ENCODE measurements around the gene EPB41L1. TPM values are rescaled to one million over a fixed set of nuclear protein-coding genes. Genes with fewer than 3 reads are reported as not detected.

Gene EPB41L1
- total RNA-seq, 4 donors from 2014 or later, result 27.7 to 53.8 (median 34.4) TPM

DNA sequence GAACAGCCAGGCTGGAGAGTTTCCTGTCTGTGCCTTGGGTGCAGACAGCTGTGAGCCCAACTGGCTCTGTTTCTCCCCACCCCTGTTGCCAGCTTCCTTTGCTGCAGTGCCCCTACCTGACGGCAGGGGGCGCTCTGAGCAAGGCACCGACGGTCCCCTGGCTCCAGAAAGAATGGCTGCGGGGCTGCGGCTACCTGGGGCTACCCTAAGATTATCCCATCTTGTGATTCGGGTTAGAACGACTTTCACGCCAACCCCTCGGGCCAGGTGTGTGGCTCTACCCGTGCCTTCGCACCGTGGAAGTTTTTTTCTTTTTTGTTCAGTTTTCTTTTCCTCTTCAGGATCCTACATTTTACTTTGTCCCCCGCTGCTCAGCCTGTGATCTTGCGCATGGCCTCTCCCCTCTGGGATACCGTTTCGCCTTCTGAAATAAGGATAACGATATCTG, 48.4 kb downstream of the EPB41L1 start:
- peak; percentile 91 for DNase-seq (ENCODE audit: extremely low spot score)
- no peaks in the 10 kb centered on the region for H3K9me3 ChIP-seq
- no peak overlapping the region for H3K4me3 ChIP-seq
- H3K36me3 ChIP-seq, result peaks cover 0 to 49% (median 20%) of the 10 kb centered on the region in 4 donors
- no peaks in the 10 kb centered on the region for H3K27me3 ChIP-seq
- whole genome bisulfite sequencing, result 41% methylated on average over 18 of the region's 18 CpGs
- intact Hi-C loops (cut with DNase I), result loop anchor here (2.0 kb wide), 1 partner anchor 236 kb away; no protein-coding TSS in a partner anchor
- H3K27ac ChIP-seq (replicated peaks in 1 of 4), result no peak overlapping the region
- TF ChIP-seq POLR2AphosphoS5 (IDR thresholded peaks at IDR 0.05), result no peak
- no peak for TF ChIP-seq POLR2A (IDR thresholded peaks at IDR 0.05; ENCODE audit: low read depth)
- TF ChIP-seq CTCF (IDR thresholded peaks at IDR 0.05), result peak; percentile 90 to 98 (median 91)
- TF ChIP-seq EP300 (IDR thresholded peaks at IDR 0.05), result no peak
- peaks cover 0 to 8% (median 3%) of the 10 kb centered on the region in 4 donors for H3K4me1 ChIP-seq

GRCh38 chr20:36203861-36204260, 49.3 kb downstream of the EPB41L1 start:
- Histone ChIP-seq H3K4me1 (peaks cover 0 to 8% (median 3%) of the 10 kb centered on the region in 4 donors), H3K27me3 (no peaks in the 10 kb centered on the region), H3K36me3 (peaks cover 0 to 49% (median 28%) of the 10 kb centered on the region in 4 donors), H3K4me3 (no peak overlapping the region), H3K27ac (replicated peaks in 1 of 4) (no peak overlapping the region), H3K9me3 (no peaks in the 10 kb centered on the region)
- WGBS, result 89% methylated on average over 3 of the region's 3 CpGs
- no peak for TF ChIP-seq CTCF (IDR thresholded peaks at IDR 0.05)
- no peak for TF ChIP-seq EP300 (IDR thresholded peaks at IDR 0.05)
- no peak for TF ChIP-seq POLR2AphosphoS5 (IDR thresholded peaks at IDR 0.05)
- TF ChIP-seq POLR2A (IDR thresholded peaks at IDR 0.05; ENCODE audit: low read depth), result no peak
- no peak for DNase-seq (ENCODE audit: extremely low spot score)
- intact Hi-C loops (cut with DNase I), result loop anchor here (2.0 kb wide), 1 partner anchor 235 kb away; no protein-coding TSS in a partner anchor

GRCh38 chr20:36205026-36205425, 50.5 kb downstream of the EPB41L1 start:
- intact Hi-C loops (cut with DNase I), result no loop called here
- 90% methylated on average over 3 of the region's 3 CpGs for WGBS
- TF ChIP-seq EP300 (IDR thresholded peaks at IDR 0.05) (no peak), POLR2AphosphoS5 (IDR thresholded peaks at IDR 0.05) (no peak), CTCF (IDR thresholded peaks at IDR 0.05) (no peak), POLR2A (IDR thresholded peaks at IDR 0.05; ENCODE audit: low read depth) (no peak)
- Histone ChIP-seq H3K36me3 (peaks cover 0 to 61% (median 36%) of the 10 kb centered on the region in 4 donors), H3K9me3 (no peaks in the 10 kb centered on the region), H3K27me3 (no peaks in the 10 kb centered on the region), H3K4me1 (peaks cover 0 to 8% (median 3%) of the 10 kb centered on the region in 4 donors), H3K27ac (replicated peaks in 1 of 4) (no peak overlapping the region), H3K4me3 (no peak overlapping the region)
- DNase-seq (ENCODE audit: extremely low spot score), result no peak

GRCh38 chr20:36206068-36206467, 51.5 kb downstream of the EPB41L1 start:
- Histone ChIP-seq H3K27ac (replicated peaks in 1 of 4) (no peak overlapping the region), H3K4me3 (no peak overlapping the region), H3K4me1 (peaks cover 0 to 8% (median 3%) of the 10 kb centered on the region in 4 donors), H3K9me3 (no peaks in the 10 kb centered on the region), H3K27me3 (no peaks in the 10 kb centered on the region), H3K36me3 (peaks cover 0 to 68% (median 39%) of the 10 kb centered on the region in 4 donors)
- intact Hi-C loops (cut with DNase I), result no loop called here
- 79% methylated on average over 8 of the region's 9 CpGs for WGBS
- TF ChIP-seq EP300 (IDR thresholded peaks at IDR 0.05), result no peak
- no peak for TF ChIP-seq POLR2A (IDR thresholded peaks at IDR 0.05; ENCODE audit: low read depth)
- TF ChIP-seq POLR2AphosphoS5 (IDR thresholded peaks at IDR 0.05), result no peak
- TF ChIP-seq CTCF (IDR thresholded peaks at IDR 0.05), result no peak
- DNase-seq (ENCODE audit: extremely low spot score), result no peak

GRCh38 chr20:36206641-36207040, 52.1 kb downstream of the EPB41L1 start:
- Histone ChIP-seq H3K4me3 (no peak overlapping the region), H3K27ac (replicated peaks in 1 of 4) (no peak overlapping the region), H3K9me3 (no peaks in the 10 kb centered on the region), H3K4me1 (peaks cover 0 to 8% (median 3%) of the 10 kb centered on the region in 4 donors), H3K36me3 (peaks cover 0 to 71% (median 39%) of the 10 kb centered on the region in 4 donors), H3K27me3 (no peaks in the 10 kb centered on the region)
- intact Hi-C loops (cut with DNase I), result no loop called here
- no peak for DNase-seq (ENCODE audit: extremely low spot score)
- TF ChIP-seq EP300 (IDR thresholded peaks at IDR 0.05), result no peak
- TF ChIP-seq POLR2AphosphoS5 (IDR thresholded peaks at IDR 0.05), result no peak
- no peak for TF ChIP-seq POLR2A (IDR thresholded peaks at IDR 0.05; ENCODE audit: low read depth)
- TF ChIP-seq CTCF (IDR thresholded peaks at IDR 0.05), result no peak
- 87% methylated on average over 9 of the region's 9 CpGs for WGBS

Data from esophagus muscularis mucosa (tissue), 4 donors.